Measurements from ENCODE around the gene ACSL1.

The ACSL1 gene

DNA sequence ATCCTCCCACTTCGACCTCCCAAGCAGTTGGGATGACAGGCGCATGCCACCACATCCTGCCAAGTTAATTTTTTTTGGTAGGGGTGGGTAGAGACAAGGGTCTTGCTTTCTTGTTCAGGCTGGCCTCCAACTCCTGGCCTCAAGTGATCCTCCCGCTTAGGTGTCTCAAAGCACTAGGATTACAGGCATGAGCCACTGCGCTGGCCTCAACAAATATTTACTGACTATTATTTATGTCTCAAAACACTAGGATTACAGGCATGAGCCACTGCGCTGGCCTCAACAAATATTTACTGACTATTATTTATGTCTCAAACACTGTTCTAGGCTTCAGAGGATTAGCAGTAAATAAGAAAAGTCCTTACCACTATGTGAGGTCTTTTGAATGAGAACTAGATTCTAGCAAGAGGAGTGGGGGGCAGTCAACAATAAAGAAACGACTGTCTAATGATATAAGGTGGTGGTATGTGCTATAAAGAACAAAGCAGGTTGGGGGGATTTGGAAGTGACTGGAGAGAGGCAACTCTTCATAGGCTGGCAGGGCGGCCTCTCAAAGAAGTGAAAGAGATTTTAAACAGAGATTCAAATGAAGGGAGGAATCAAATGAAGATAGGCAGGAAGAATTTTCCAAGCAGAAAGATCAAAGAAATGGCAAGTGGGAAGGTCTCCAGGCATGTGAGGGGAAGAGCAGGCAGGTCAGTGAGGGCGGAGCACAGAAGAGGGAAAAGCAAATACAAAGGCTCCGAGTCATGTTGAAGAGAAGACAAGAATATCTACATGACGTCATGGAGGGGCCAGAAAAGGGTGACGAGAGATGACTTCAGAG, 12.7 kb upstream of the ACSL1 start:
- DNase-seq (ENCODE audit: low read depth) = no peak

DNA sequence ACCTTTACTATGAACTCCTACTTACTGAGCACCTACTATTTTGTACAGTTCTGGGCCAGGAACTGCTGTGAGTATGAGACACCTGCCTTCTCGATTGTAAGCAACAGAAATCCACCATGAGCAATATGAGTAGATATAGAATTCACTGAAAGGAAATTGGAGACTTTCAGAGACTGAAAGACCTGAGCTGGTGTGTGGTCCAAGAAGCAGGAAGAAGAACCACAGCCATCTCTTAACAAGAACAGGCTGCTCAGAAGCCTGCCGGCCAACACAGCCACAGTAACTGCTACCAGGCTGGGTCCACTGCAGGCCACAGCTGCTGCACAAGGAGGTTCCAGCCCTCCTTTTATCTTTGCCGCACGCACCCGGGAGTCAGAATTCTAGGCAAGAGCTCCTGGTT, 10.8 kb upstream of the ACSL1 start:
- no peak for DNase-seq (ENCODE audit: low read depth)

DNA sequence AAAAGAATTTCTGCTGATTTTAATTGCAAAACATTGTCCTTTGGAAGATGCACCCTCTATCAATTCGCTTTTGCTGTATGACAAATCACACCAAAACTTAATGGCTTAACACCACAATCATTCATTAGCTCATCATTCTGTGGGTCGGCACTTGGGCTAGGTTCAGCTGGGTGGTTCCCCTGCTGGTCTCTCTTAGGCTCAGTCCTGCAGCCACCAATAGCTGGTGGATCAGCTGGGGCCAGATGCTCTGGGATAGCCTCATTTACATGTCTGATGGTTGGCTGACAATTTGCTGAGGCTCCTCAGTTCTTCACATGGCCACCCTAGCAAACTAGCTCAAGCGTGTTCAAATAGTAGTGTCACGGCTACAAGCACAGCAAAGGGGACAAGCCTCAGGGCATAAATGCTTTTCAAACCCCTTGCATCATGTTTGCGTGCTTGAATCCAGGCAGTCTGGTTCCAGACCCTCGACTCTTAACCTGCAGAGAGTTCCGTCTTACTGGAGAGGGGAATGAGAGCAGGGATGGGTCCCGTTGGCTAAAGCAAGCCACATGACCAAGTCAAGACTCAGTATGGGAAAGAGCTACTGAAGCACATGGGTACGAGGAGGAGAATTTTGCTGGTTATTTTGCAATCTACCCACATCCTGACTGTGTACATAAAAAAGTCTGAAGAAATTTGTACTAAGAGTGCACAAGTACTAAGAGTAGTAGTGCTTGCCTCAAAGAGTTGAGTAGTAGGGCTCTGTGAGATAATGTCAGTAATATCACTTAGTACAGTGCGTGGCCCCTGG, 7.5 kb upstream of the ACSL1 start:
- no peak for DNase-seq (ENCODE audit: low read depth)

DNA sequence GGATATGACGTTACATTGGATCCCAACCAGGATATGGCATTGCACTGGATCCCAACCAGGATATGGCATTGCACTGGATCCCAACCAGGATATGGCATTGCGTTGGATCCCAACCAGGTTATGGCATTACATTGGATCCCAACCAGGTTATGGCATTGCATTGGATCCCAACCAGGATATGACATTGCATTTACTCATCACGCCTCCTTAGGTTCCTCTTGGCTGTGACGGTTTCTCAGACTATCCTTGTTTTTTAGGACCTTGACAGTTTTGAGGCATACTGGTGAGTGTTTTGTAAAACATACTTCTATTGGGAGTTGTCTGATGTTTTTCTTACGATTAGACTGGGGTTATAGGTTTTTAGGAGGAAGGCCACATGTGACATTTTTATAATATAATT, 5.4 kb upstream of the ACSL1 start:
- no peak for DNase-seq (ENCODE audit: low read depth)

DNA sequence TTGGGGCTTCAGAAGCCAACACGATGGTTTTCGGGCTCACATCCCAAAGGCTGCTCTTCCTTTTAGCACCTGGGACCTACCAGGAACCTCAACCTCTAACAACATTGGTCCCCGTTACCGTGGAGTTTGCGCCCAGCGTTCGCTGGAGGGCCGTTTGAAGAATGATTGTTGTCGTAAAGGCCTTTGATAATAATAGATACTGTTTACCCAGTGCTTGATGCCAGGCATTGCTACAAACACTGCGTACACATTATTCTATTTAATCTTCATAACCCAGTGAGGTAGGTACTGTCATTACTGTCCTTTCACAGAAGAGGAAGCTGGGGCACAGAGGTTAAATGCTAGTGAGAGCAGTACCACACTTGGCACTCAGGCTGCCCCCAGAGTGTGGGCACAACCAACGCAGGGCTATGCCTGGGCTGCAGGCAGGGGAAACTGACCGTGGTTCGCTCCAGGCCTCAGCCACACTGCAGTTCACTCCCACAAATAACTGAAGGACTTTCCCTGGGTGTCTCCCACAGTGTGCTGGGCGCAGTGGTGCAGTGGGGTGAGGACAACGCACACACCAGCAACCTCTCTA, 1.0 kb upstream of the ACSL1 start:
- DNase-seq (ENCODE audit: low read depth) = no peak

DNA sequence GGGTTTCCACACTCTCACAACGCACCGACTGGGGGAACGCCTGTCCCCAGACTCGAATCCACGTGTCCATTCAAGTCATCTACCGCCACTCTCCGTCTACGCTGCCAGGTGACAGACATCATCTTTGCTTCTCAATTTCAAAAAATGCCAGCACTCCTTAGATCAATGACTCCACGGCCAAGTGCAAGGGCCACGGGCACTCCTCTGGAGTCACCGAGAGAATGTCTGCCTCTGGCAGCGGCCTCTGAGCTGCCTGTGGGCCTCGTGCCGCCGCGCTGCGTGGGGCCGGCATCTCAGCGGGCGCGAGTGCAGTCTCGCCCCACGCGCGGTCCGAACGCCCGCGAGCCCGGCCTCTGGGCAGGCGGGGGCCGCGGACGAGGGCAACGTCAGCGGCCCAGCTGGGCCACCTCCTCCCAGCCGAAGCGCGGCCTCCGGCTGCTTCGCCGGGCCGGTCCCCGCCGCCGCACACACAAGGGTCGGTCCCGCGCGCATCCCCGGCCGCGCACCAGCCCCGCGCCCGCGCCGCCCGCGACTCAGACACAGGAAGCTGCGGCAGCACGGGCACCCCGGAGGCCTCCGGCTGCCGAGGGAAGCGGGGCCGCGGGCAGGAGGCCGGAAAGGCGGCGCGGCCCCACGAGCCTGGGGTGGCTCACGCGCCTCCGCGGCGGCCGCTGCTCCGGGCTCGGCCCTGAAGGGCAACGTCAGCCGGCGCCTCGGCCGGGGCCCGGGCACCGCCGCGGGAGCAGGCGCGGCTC, 450 bp downstream of the ACSL1 start:
- DNase-seq (ENCODE audit: low read depth) = peak; percentile 29

DNA sequence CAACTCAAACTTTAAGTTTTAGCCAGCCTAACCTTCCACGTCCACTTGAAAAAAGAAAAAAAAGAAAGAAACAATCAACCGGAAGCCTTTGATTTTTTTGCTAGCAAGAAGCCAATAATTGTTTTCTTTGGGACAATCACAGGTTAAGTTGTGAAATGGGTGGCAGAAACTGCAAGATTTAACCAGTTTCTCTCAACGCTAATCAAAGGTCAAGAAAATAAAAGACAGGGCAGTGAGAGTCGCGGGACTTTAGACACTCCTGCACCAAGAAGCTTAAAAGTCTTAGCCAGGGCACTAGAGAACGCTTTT, 1.0 kb downstream of the ACSL1 start:
- DNase-seq (ENCODE audit: low read depth) = no peak

DNA sequence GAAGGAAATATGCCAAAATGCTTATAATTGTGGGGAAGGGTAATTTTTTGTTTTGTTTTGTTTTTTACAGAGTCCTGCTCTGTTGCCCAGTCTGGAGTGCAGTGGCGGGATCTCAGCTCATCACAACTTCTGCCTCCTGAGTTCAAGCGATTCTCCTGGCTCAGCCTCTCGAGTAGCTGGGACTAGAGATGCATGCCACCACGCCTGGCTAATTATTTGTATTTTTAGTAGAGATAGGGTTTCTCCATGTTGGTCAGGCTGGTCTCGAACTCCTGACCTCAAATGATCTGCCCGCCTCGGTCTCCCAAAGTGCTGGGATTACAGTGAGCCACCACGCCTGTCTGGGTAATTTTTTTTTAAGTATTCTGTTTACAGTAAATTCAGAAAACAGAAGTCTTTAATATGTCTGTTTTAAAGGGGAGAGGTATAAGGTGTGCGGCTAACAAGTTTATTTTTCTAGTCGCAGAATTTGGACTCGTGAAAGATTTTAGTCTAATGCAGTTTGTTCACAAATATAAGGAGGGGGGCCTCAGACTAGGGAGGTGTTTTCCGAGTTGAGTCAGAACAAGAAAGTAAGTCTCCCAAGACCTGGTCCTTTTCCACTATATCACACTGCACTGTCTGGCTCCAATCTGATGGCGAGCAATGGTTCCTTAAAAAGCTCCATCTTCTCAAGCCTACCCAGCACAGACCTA, 1.5 kb downstream of the ACSL1 start:
- no peak for DNase-seq (ENCODE audit: low read depth)

DNA sequence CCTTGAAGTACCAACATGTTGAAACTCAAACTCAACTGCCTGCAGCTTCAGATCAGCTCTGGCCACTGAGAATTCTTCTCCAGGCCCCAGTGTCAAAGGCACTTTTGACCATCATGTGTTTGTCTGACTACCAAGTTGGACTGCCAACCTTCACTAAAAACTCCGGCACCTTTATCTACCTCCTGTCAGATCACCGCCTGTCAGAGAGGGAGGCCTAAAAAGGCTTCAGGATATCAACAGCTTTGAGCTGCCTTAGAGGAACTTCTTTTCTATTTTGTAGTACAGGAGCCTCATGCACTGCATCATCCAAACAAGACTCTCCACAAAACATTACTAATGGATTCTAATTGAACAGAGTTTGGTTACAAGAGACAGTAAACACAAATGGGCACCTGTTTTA, 2.8 kb downstream of the ACSL1 start:
- DNase-seq (ENCODE audit: low read depth) = no peak

DNA sequence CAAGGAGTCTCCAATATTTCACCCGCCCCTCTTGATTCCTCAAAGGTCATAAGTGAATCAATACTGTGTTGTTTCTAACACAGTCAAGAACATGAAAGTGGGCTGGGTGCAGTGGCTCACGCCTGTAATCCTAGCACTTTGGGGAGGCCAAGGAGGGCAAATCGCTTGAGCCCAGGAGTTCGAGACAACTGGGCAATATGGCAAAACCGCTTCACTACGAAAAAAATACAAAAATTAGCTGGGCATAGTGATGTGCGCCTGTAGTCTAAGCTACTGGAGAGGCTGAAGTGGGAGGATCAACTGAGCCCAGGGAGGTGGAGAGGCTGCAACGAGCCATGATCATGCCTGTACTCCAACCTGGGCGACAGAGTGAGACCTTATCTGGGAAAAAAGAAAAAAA, 3.4 kb downstream of the ACSL1 start:
- DNase-seq (ENCODE audit: low read depth) = no peak

DNA sequence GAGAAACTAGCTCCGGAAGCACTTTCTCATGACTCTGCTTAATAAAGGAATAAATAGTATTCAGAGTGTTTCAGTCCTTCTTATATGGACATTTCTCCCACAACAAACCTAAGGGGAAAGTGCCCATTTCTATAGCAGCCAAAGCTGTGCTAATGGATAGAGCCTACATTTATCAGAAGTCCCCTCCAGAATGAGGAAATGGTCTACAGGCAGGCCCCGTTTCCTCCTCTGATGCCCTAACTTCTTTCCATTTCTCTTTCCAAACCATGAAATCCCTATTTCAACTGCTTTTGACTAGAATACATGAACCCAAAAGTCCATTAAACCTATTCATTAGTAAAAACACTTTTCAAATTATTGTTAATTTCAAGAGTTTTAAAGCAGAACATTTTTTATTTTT, 4.5 kb downstream of the ACSL1 start:
- no peak for DNase-seq (ENCODE audit: low read depth)

DNA sequence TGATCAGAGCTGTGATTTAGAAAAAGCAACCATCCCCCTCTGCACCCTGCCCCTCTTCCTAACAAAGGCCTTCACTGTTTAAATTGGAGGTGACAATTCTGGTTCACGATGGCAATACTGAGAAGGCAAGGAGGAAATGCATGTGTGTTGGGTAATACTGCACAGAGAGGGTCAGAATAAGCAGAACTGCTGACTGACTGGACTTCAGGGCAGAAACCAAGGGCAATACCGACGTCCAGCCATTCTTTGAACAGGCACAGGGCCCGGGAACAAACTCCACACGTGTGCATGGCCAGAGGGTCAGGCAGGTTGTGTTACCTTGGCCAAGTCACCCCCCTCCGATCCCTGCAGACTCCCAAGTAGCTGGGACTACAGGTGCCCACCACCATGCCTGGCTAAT, 6.0 kb downstream of the ACSL1 start:
- no peak for DNase-seq (ENCODE audit: low read depth)

DNA sequence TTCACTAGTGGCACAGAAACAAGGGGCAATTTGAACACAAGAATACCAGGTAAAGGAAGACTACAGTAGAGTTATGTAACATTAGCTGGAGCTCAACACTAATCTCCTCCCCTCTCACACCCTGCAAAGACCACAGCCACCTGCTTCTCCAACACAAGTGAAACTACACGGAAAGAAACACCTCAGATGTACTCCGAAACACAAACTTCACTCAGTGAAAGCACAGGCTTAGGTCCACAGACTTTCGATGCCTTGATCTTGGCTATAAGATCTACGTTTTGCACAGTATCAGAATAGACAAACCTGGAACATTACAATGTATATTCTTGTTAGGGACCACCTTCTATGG, 7.6 kb downstream of the ACSL1 start:
- DNase-seq (ENCODE audit: low read depth) = no peak

DNA sequence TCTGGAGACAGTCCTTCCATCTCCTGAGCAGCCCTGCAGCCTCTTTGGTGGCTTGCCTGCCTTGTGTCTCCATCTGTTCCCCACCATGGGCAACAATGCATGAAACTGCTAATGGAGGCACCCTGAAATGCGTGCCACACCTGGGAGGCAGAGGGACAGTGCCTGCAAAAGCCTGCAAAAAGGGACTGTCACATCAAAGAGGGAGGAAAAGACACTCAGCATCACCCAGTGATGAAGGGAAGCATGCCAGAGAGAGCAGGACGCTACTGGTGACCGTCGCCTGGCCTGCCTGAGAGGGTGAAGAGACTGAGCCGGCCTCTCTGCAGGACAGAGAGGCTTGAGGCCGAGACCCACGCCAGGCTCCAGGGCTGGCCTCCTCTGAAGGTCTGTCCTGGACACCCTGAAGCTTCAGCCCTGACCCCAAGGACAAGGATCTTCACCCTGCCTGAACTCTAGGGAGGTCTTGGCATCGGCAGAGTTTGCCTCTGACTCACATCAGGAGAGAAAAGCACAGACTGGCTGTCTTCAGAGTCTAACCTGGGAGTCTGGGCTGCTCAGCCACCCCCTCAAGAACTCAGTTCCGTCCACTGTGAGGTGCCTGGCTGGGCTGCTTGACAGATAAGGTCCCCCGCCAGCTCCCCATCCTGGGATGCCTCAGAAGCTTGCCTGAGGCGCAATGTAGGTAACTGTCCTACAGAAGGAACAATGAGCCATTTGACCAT, 8.1 kb downstream of the ACSL1 start:
- DNase-seq (ENCODE audit: low read depth) = no peak

DNA sequence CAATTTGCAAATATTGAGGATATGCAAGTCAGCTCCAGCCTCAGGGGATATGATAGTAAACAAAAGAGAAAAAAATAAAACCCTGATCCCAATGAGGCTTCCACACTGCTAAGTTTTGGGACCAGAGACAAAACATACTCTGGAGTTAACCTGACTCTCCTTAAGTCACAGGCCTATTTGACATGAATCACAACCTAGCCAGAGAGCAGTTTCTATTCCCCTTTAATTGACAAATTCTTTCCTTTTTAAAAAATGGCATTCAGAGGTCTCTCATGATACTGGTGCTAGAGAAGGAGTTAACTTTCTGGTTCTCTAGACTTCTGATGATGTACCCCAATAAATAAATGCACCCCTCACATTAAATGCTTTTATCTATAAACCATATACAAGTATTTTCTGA, 8.8 kb downstream of the ACSL1 start:
- no peak for DNase-seq (ENCODE audit: low read depth)

DNA sequence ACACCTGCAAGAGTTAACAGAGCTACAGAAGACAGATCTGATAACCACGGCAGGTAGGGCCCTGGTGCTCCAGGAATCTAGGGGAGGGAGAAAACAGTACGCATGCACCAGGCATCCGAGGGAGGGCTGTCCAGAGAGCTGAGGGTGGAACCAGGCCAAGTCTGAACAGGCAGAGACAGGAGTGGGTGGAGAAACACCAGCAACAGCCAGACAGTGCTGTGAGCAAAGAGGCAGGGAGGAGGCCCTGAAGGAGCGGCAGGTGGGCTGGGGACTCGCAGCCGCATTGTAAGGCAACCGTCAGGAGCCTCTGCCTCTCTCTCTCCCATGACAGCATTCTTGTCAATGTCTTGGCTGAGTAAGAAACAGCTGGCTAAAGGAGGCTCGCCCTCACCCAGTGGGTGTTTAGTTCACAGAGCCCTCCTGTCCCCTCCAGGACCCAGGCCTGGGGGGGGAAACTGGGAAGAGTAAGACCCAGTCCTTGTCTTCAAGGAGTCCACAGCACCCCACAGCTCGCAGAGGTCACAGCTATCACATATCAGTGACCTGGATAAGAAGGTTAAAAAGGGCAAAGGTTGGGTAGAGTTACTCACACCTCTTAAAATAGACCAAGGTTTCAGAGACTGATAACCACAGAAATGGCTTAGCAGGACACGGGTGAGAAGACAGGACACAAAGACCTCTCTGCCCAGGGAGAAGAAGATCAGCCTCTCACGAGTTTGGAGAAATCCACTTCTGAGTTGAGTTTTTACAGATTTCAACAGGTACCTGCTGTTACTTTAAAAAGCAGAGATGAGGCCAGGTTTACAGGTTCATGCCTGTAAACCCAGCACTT, 10.5 kb downstream of the ACSL1 start:
- no peak for DNase-seq (ENCODE audit: low read depth)

DNA sequence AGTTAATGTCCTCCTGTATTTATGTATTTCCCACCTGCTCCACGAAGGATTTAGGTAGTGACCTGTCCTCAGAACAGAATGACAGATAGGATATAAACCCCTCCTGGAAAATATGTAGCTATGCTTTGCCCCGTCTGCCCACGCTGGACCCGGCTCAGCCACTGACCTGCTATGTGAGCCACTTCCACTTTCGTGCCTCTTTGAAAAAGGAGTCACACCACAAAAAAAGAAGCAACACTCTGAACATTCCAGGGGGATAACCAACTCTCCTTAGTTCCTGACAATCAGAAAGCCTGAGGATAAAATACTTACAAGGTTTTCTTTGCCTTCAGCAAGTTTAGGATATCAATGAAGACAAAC, 11.1 kb downstream of the ACSL1 start:
- no peak for DNase-seq (ENCODE audit: low read depth)

DNA sequence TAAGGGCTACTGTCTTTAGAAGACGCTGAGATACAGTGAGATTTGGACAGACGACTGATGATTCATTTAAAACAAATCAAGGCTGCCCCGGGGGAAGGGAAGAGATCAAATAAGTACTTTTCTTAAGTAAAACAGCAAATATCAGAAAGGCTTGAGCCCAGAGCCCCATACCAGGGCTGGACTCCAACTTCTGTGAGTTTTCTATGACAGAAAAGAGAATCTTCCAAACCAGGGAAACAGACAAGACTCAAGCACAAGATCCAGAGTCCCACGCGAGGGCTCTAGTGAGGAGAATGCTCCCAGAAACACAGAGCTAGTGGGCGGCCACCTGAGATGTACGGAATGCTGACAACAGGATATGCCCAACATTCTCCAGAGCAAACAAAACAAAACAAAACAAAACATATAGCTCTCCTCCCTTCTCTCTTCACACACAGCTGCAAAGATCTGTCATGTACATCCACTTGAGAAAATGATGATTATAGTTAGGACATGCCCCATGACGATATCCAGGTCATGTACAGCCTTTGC, 13.1 kb downstream of the ACSL1 start:
- DNase-seq (ENCODE audit: low read depth) = no peak

DNA sequence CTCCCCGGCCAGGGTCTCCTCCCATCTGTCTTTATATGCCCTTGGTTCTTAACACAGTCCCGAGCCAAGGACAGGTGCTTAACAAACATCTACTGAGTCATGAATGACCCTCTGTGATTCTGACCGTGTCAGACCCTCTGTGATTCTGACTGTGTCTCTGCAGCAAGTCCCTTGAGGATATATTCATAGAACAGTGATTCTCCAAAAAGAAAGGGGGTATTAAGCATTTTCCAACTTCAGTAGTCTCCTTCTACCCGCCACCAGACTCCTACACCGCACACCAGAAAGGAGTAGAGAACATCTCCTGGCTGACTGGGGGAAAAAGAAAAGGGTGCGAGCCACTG, 13.6 kb downstream of the ACSL1 start:
- DNase-seq (ENCODE audit: low read depth) = no peak

DNA sequence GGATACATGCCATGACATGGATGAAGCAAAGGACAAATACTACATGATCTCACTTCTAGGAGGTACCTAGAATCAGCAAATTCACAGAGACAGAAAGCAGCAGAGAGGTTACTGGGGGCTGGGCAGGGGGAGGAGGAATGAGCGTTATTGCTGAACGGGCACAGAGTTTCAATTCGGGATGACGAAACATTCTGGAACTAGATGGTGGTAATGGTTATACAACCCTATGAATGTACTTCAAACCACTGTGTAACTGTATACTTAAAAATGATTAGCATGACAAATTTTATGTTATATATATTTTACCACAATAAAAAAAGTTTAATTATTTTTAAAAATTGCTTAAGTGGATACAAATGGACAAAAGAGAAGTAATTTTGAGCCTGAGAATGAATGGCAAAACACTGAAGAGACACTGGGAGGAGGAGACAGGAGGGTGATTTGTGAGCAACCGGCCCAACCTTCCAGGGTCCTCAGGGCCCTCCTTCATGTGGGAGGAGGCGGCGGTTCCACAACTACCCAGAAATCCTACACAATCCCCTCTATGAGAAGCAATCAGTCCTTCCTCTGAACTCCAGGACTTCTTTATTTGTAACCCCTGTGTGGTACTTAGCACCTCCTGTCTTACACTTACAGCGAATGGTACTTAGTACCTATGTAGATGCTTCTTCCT, 14.1 kb downstream of the ACSL1 start:
- no peak for DNase-seq (ENCODE audit: low read depth)
